K562 (cell line): ENCODE data around the gene IGF2R. TPM values are rescaled to one million over a fixed set of nuclear protein-coding genes. Genes with fewer than 3 reads are reported as not detected.

ENCODE experiments used
- BRD4 ChIP-seq: fragments of 200-600 bp; sonication (generic); IDR thresholded peaks from 2 replicates; pipeline ENCODE4 v1.6.1; 2017; ENCODE audit warnings: inconsistent platforms
- CHD1 ChIP-seq: fragments of 200-600 bp; sonication (generic); IDR thresholded peaks from one replicate; pipeline ENCODE4 v1.6.1; 2012; ENCODE audit warnings: mild to moderate bottlenecking, moderate library complexity, low read length, inconsistent platforms
- FOXJ2 ChIP-seq: fragments of 200-800 bp; sonication (Bioruptor generic); IDR thresholded peaks from 2 replicates; pipeline ENCODE4 v1.6.1; 2016; ENCODE audit warnings: missing genetic modification characterization, missing compliant biosample characterization
- FOXK1 ChIP-seq: sonication (generic); formaldehyde crosslinking; IDR thresholded peaks from 2 replicates; pipeline ENCODE4 v1.8.0; 2022; ENCODE audit warnings: missing genetic modification reagents, mild to moderate bottlenecking, borderline replicate concordance
- FOXK2 ChIP-seq, 2 experiments: fragments of 450-650 bp; IDR thresholded peaks in 1 of 2; conservative IDR thresholded peaks in 1 of 2; 2 replicates each; pipeline ENCODE4 v1.6.1; 2016; ENCODE audit warnings: low read depth in 2 of 2, mild to moderate bottlenecking in 1 of 2
- NFIC ChIP-seq: fragments of 450-650 bp; IDR thresholded peaks from 2 replicates; pipeline ENCODE4 v1.6.1; 2017; ENCODE audit warnings: mild to moderate bottlenecking, inconsistent platforms
- PHTF2 ChIP-seq: fragments of 250-450 bp; sonication (Bioruptor Pico); IDR thresholded peaks from 2 replicates; pipeline ENCODE4 v1.5.0; 2021; ENCODE audit warnings: mild to moderate bottlenecking
- PPARD ChIP-seq: fragments of 250-450 bp; sonication (Bioruptor Pico); IDR thresholded peaks from 2 replicates; pipeline ENCODE4 v1.8.0; 2022; ENCODE audit warnings: inconsistent platforms, mild to moderate bottlenecking, moderate library complexity
- RBFOX2 ChIP-seq: fragments of 200-400 bp; formaldehyde crosslinking; IDR thresholded peaks from 2 replicates; pipeline ENCODE4 v1.6.1; 2017; ENCODE audit warnings: low read depth, mild to moderate bottlenecking, low read length, moderate library complexity
- XRCC4 ChIP-seq: IDR thresholded peaks from one replicate; pipeline ENCODE4 v1.6.1; 2011; ENCODE audit not compliant: insufficient read depth, insufficient read length; ENCODE audit errors: extremely low read depth
- XRCC5 ChIP-seq: fragments of 200-400 bp; formaldehyde crosslinking; IDR thresholded peaks from 2 replicates; pipeline ENCODE4 v1.6.1; 2017; ENCODE audit warnings: low read depth, mild to moderate bottlenecking, low read length
- ZNF124 ChIP-seq: sonication (generic); formaldehyde crosslinking; IDR thresholded peaks from 2 replicates; pipeline ENCODE4 v1.8.1; 2022; ENCODE audit warnings: missing genetic modification reagents
- ZNF561 ChIP-seq: fragments of 450-650 bp; formaldehyde crosslinking; conservative IDR thresholded peaks from 2 replicates; pipeline ENCODE4 v1.4.0; 2020; ENCODE audit warnings: mild to moderate bottlenecking, moderate library complexity
- polyA plus RNA-seq, 8 experiments: library from polyadenylated mRNA; depleted of rRNA in 4 of 8; stranded (reverse) in 5 of 8; unstranded in 3 of 8; fragments of >200 nt; fragmentation: Nextera tagmentation in 2 of 8; fragmentation: Illumina TruSeq in 1 of 8; extraction: Ambion mirVana in 2 of 8; extraction: Trizol in 1 of 8; gene quantifications; 2 replicates each; pipeline versions ENCODE4 v1.2.1 to v1.2.3, GENCODE V29; 2011 to 2014; ENCODE audit warnings: inconsistent platforms in 1 of 8, missing spikeins in 1 of 8
- total RNA-seq, 7 experiments: library from RNA; depleted of rRNA in 6 of 7; stranded (reverse); fragments of >200 nt in 6 of 7; fragmentation: Illumina TruSeq in 2 of 7; extraction: Trizol in 2 of 7; gene quantifications; 2 replicates each; pipeline versions ENCODE4 v1.2.1 to v1.2.3, GENCODE V29; 2011 to 2021; ENCODE audit warnings: low replicate concordance in 1 of 7
- TF ChIP-seq, protein P1 (sequence below): fragments of 450-650 bp; IDR thresholded peaks from 2 replicates; pipeline ENCODE4 v1.6.1; 2018; ENCODE audit warnings: mild to moderate bottlenecking, low read depth; ENCODE audit not compliant: partially characterized antibody
- TF ChIP-seq, protein P2 (sequence below): sonication (generic); formaldehyde crosslinking; IDR thresholded peaks from 2 replicates; pipeline ENCODE4 v1.8.0; 2022; ENCODE audit warnings: mild to moderate bottlenecking, missing genetic modification reagents, borderline replicate concordance
- TF ChIP-seq, protein P3 (sequence below): sonication (generic); formaldehyde crosslinking; IDR thresholded peaks from 2 replicates; pipeline ENCODE4 v1.8.0; 2022; ENCODE audit warnings: mild to moderate bottlenecking, missing genetic modification reagents
- TF ChIP-seq, protein P4 (sequence below): sonication (generic); formaldehyde crosslinking; IDR thresholded peaks from 2 replicates; pipeline ENCODE4 v1.8.0; 2022; ENCODE audit warnings: mild to moderate bottlenecking, missing genetic modification reagents
- TF ChIP-seq, protein P5 (sequence below): sonication (generic); formaldehyde crosslinking; IDR thresholded peaks from 2 replicates; pipeline ENCODE4 v1.8.0; 2022; ENCODE audit warnings: missing genetic modification reagents, mild to moderate bottlenecking, borderline replicate concordance

IGF2R gene
- total and polyA plus RNA-seq, 9 of the 15 experiments (the other 6 are each of a cell fraction or from before 2014, with no cell fraction given): 3.5 to 92.3 (median 34.5) TPM

DNA sequence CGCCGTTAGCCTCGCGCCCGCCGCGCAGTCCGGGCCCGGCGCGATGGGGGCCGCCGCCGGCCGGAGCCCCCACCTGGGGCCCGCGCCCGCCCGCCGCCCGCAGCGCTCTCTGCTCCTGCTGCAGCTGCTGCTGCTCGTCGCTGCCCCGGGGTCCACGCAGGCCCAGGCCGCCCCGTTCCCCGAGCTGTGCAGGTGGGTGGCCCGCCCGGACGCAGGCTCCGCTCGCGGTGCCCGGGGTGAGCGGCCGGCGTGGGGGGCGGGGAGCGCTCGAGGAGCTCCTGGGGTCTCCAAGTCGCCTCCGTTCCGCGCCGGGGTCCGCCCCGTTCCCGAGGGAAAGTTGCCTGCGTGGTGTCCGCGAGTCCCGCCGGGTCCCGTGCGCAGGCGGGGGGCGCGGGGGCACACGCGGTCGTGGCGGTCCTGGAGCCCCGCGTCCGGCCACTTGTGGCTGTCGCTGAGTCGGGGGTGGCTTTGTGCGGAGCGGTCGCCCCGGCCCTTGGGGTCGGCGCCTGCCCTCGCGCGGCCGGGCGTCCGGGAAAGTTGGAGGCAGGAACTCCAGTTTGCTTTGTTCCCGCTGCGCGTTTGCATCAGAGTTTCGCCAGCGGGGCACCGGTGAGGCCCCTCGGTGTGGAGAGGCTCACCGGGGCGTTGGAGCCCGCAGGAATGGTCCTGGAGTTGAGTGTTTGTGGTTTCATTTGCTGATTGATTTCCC is 476 bp downstream of the IGF2R start (continued):
- TF ChIP-seq, protein P1, sequence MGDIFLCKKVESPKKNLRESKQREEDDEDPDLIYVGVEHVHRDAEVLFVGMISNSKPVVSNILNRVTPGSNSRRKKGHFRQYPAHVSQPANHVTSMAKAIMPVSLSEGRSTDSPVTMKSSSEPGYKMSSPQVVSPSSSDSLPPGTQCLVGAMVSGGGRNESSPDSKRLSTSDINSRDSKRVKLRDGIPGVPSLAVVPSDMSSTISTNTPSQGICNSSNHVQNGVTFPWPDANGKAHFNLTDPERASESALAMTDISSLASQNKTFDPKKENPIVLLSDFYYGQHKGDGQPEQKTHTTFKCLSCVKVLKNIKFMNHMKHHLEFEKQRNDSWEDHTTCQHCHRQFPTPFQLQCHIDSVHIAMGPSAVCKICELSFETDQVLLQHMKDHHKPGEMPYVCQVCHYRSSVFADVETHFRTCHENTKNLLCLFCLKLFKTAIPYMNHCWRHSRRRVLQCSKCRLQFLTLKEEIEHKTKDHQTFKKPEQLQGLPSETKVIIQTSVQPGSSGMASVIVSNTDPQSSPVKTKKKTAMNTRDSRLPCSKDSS: no peak
- TF ChIP-seq, protein P2, sequence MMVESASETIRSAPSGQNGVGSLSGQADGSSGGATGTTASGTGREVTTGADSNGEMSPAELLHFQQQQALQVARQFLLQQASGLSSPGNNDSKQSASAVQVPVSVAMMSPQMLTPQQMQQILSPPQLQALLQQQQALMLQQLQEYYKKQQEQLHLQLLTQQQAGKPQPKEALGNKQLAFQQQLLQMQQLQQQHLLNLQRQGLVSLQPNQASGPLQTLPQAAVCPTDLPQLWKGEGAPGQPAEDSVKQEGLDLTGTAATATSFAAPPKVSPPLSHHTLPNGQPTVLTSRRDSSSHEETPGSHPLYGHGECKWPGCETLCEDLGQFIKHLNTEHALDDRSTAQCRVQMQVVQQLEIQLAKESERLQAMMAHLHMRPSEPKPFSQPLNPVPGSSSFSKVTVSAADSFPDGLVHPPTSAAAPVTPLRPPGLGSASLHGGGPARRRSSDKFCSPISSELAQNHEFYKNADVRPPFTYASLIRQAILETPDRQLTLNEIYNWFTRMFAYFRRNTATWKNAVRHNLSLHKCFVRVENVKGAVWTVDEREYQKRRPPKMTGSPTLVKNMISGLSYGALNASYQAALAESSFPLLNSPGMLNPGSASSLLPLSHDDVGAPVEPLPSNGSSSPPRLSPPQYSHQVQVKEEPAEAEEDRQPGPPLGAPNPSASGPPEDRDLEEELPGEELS: peak; percentile 44; the same call in 1 of the 2 replicates
- TF ChIP-seq CHD1: peak; percentile 70
- peak; percentile 92 for TF ChIP-seq RBFOX2
- TF ChIP-seq NFIC: no peak
- no peak for TF ChIP-seq FOXK1
- TF ChIP-seq PPARD: no peak
- TF ChIP-seq, protein P3, sequence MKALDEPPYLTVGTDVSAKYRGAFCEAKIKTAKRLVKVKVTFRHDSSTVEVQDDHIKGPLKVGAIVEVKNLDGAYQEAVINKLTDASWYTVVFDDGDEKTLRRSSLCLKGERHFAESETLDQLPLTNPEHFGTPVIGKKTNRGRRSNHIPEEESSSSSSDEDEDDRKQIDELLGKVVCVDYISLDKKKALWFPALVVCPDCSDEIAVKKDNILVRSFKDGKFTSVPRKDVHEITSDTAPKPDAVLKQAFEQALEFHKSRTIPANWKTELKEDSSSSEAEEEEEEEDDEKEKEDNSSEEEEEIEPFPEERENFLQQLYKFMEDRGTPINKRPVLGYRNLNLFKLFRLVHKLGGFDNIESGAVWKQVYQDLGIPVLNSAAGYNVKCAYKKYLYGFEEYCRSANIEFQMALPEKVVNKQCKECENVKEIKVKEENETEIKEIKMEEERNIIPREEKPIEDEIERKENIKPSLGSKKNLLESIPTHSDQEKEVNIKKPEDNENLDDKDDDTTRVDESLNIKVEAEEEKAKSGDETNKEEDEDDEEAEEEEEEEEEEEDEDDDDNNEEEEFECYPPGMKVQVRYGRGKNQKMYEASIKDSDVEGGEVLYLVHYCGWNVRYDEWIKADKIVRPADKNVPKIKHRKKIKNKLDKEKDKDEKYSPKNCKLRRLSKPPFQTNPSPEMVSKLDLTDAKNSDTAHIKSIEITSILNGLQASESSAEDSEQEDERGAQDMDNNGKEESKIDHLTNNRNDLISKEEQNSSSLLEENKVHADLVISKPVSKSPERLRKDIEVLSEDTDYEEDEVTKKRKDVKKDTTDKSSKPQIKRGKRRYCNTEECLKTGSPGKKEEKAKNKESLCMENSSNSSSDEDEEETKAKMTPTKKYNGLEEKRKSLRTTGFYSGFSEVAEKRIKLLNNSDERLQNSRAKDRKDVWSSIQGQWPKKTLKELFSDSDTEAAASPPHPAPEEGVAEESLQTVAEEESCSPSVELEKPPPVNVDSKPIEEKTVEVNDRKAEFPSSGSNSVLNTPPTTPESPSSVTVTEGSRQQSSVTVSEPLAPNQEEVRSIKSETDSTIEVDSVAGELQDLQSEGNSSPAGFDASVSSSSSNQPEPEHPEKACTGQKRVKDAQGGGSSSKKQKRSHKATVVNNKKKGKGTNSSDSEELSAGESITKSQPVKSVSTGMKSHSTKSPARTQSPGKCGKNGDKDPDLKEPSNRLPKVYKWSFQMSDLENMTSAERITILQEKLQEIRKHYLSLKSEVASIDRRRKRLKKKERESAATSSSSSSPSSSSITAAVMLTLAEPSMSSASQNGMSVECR (CRISPR knock-in tag): peak; percentile 82
- TF ChIP-seq, protein P4, sequence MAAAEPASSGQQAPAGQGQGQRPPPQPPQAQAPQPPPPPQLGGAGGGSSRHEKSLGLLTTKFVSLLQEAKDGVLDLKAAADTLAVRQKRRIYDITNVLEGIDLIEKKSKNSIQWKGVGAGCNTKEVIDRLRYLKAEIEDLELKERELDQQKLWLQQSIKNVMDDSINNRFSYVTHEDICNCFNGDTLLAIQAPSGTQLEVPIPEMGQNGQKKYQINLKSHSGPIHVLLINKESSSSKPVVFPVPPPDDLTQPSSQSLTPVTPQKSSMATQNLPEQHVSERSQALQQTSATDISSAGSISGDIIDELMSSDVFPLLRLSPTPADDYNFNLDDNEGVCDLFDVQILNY (CRISPR knock-in tag): peak; percentile 93
- no peak for TF ChIP-seq ZNF124 (CRISPR knock-in tag)
- TF ChIP-seq XRCC5: no peak; the same call in 1 of the 2 replicates
- no peak for TF ChIP-seq XRCC4
- TF ChIP-seq, protein P5, sequence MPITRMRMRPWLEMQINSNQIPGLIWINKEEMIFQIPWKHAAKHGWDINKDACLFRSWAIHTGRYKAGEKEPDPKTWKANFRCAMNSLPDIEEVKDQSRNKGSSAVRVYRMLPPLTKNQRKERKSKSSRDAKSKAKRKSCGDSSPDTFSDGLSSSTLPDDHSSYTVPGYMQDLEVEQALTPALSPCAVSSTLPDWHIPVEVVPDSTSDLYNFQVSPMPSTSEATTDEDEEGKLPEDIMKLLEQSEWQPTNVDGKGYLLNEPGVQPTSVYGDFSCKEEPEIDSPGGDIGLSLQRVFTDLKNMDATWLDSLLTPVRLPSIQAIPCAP (CRISPR knock-in tag): no peak
- TF ChIP-seq FOXJ2 (tag): no peak
- TF ChIP-seq ZNF561 (CRISPR knock-in tag): no peak
- TF ChIP-seq BRD4: no peak
- no peak for TF ChIP-seq PHTF2 (CRISPR knock-in tag)
- no peak for TF ChIP-seq FOXK2 (conservative IDR thresholded peaks at IDR 0.05 in 1 of 2, IDR thresholded peaks at IDR 0.05 in 1 of 2; ENCODE audit: low read depth in 2 of 2)
